ENCODE measurements around the gene TJP1. TPM values are rescaled to one million over a fixed set of nuclear protein-coding genes. Genes with fewer than 3 reads are reported as not detected.
A peak's percentile ranks its signal among the peaks of the same experiment; 100 is the strongest.
"Not testable (repeated sequence)": the region's sequence is repeated elsewhere in the genome, so short reads cannot be mapped to it uniquely, and the experiment has no call there.

Gene TJP1
- total RNA-seq, 6 donors from 2014 or later: 88.0 to 168 (median 113) TPM

DNA sequence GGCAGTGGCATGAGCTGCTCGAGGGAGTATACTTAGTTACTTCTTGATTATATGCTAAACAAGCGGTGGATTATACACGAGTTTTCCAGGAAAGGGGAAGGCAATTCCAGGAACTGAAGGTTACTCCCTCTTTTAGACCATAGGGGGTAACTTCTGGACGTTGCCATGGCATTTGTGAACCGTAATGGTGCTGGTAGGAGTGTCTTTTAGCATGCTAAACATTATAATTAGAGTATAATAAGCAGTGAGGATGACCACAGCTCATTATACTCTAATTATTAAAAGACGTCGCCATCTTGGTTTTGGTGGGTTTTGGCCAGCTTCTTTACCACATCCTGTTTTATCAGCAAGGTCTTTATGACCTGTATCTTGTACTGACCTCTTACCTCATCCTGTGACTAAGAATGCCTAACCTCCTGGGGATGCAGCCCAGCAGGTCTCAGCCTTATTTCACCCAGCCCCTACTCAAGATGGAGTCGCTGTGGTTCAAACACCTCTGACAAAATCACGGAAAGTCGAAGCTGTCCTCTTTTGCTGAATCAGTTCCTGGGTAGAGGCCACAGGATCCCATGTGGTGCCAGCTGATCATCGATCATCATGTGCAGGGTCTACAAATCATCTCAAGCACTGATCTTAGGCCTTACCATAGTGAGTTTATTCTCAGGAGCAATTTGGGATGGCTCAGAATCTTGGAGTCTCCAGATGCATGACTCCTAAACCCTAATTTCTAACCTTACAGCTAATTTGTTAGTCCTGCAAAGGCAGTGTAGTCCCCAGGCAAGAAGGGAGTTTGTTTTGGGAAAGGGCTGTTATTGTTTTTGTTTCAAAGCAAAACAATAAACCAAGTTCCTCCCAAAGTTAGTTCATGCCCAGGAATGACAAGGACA lies 149.1 kb downstream of the TJP1 start:
- no peak for TF ChIP-seq CTCF (IDR thresholded peaks at IDR 0.05)
- TF ChIP-seq POLR2AphosphoS5 (IDR thresholded peaks at IDR 0.05): no peak
- TF ChIP-seq POLR2A (IDR thresholded peaks at IDR 0.05): no peak
- TF ChIP-seq EP300 (IDR thresholded peaks at IDR 0.05): no peak
- Histone ChIP-seq H3K9me3 (no peaks in the 10 kb centered on the region), H3K27ac (no peak overlapping the region), H3K4me3 (no peak overlapping the region), H3K4me1 (peaks cover 0 to 32% (median 17%) of the 10 kb centered on the region in 4 donors), H3K27me3 (no peaks in the 10 kb centered on the region), H3K36me3 (no peaks in the 10 kb centered on the region)
- DNase-seq: no peak
- ATAC-seq (ENCODE audit: low FRiP score in 2 of 2): no peak
- 77 to 86% methylated on average over 10 to 11 of the region's 11 CpGs for WGBS, 2 donors

DNA sequence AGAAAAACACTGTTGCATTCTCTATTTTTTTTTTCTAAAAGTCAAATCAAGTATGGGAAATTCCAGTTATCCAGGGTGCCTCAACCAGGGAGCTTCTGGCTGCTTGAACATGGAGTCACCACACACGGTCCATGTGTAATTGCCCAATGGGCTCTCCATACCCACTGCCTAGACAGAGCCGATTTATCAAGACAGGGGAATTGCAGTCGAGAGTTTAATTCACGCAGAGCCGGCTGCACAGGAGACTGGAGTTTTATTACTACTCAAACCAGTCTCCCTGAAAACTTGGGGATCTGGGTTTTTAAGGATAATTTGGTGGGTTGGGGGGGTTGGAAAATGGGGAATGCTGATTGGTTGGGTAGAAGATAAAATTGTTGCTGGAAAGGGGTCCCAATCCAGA lies 149.8 kb downstream of the TJP1 start:
- no peak for ATAC-seq (ENCODE audit: low FRiP score in 2 of 2)
- DNase-seq: no peak
- H3K27ac ChIP-seq: no peak overlapping the region
- H3K36me3 ChIP-seq: no peaks in the 10 kb centered on the region
- H3K27me3 ChIP-seq: no peaks in the 10 kb centered on the region
- peaks cover 0 to 28% (median 15%) of the 10 kb centered on the region in 4 donors for H3K4me1 ChIP-seq
- WGBS, 2 donors: 92 to 96% methylated on average over 5 of the region's 5 CpGs
- H3K4me3 ChIP-seq: no peak overlapping the region
- no peaks in the 10 kb centered on the region for H3K9me3 ChIP-seq
- TF ChIP-seq EP300 (IDR thresholded peaks at IDR 0.05) (no peak), POLR2A (IDR thresholded peaks at IDR 0.05) (no peak), CTCF (IDR thresholded peaks at IDR 0.05) (no peak), POLR2AphosphoS5 (IDR thresholded peaks at IDR 0.05) (no peak)

DNA sequence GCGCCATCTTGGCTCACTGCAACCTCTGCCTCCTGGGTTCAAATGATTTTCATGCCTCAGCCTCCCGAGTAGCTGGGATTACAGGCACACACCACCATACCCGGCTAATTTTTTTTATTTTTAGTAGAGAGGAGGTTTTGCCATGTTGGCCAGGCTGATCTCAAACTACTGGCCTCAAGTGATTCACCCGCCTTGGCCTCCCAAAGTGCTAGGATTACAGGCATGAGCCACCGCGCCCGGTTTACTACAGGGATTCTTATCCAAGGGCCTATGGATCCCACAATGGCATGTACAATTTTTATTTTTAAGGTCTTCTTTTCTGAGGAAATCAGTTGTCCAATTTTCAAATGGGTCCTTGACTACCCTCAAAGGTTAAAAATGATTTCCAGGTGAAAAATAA lies 150.2 kb downstream of the TJP1 start:
- not testable (repeated sequence) for DNase-seq
- 86 to 94% methylated on average over 7 of the region's 7 CpGs for WGBS, 2 donors

GRCh38 chr15:29670998-29671981 lies 151.0 kb downstream of the TJP1 start:
- H3K27ac ChIP-seq: peak overlapping the region; percentile 7 to 72 (median 62)
- DNase-seq: peak in 1 of 2 donors; percentile 78
- whole genome bisulfite sequencing, 2 donors: 64 to 66% methylated on average over 11 to 13 of the region's 13 CpGs

More for the DNA sequence above, 150.2 kb downstream of the TJP1 start:
- peaks cover 0 to 28% (median 15%) of the 10 kb centered on the region in 4 donors for H3K4me1 ChIP-seq
- peak overlapping the region; percentile 7 to 72 (median 62) for H3K27ac ChIP-seq
- H3K27me3 ChIP-seq; ATAC-seq (ENCODE audit: low FRiP score in 2 of 2); H3K9me3 ChIP-seq; H3K4me3 ChIP-seq; H3K36me3 ChIP-seq: not testable (repeated sequence)

DNA sequence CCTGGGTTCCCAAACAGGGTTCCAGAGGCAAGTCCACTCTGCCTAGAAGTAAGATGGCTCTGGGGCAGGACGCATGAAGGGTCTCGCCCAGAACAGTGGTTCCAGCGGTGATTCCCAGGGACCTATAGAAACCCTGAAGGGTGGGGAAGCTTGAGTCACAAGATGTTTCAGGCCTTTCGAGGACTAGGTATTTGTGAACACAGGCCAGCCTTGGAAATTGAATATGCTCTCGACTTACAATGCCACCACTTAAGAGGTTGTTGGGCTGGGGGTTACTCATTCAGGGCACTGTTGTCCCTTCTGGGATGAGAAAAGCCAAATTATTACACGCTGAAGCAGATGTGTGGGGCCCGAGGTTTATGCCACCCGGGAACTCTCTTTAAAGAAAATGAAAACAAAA lies 152.0 kb downstream of the TJP1 start:
- Histone ChIP-seq H3K4me1 (peaks cover 0 to 27% (median 15%) of the 10 kb centered on the region in 4 donors), H3K27ac (peak overlapping the region; percentile 7 to 72 (median 62)), H3K27me3 (no peaks in the 10 kb centered on the region), H3K4me3 (no peak overlapping the region), H3K36me3 (no peaks in the 10 kb centered on the region), H3K9me3 (no peaks in the 10 kb centered on the region)
- TF ChIP-seq POLR2A (IDR thresholded peaks at IDR 0.05) (no peak), EP300 (IDR thresholded peaks at IDR 0.05) (no peak), POLR2AphosphoS5 (IDR thresholded peaks at IDR 0.05) (no peak), CTCF (IDR thresholded peaks at IDR 0.05) (no peak)
- 67 to 80% methylated on average over 8 of the region's 8 CpGs for WGBS, 2 donors
- DNase-seq (no peak), ATAC-seq (ENCODE audit: low FRiP score in 2 of 2) (no peak)

More at GRCh38 chr15:29670998-29671981, 151.0 kb downstream of the TJP1 start:
- TF ChIP-seq POLR2AphosphoS5 (IDR thresholded peaks at IDR 0.05) (no peak), EP300 (IDR thresholded peaks at IDR 0.05) (peak in 1 of 4 donors; percentile 37)
- Histone ChIP-seq H3K4me1 (peaks cover 0 to 28% (median 15%) of the 10 kb centered on the region in 4 donors), H3K27me3 (no peaks in the 10 kb centered on the region), H3K9me3 (no peaks in the 10 kb centered on the region), H3K4me3 (no peak overlapping the region), H3K36me3 (no peaks in the 10 kb centered on the region)
- ATAC-seq (ENCODE audit: low FRiP score in 2 of 2): peak; percentile 48 to 89

Data from upper lobe of left lung (tissue), 6 donors.